Heart left ventricle (tissue), 13 donors: Measurements from ENCODE around the gene CDH3.

ENCODE experiments used
- CTCF ChIP-seq, 12 donors: fragments of 200-600 bp; sonication (generic) in 4 of 12; IDR thresholded peaks; one replicate each; pipeline versions ENCODE4 v1.5.0 to v1.8.0; 2018 to 2022; ENCODE audit warnings: antibody characterized with exemption in 12 of 12, mild to moderate bottlenecking in 5 of 12
- POLR2A ChIP-seq, 2 donors: fragments of 450-650 bp; IDR thresholded peaks; one replicate each; pipeline ENCODE4 v1.6.1; 2017; ENCODE audit warnings: antibody characterized with exemption in 2 of 2, mild to moderate bottlenecking in 2 of 2, moderate library complexity in 2 of 2
- donor health status: ischemic (EF 13 %, LVEDD 7.1; RV severe dilation, severe dysfunction).
- donor health status: DM: no; HTN: yes; CAD: no.
- donor health status: DM: no; HTN: no; CAD: no.
- donor health status: ischemic (EF 25% LVEDD 6.9; RV normal size, moderate dysfunction).
- donor health status: ischemic (EF 25% LVEDD 5.7; RV mildly dilated, moderate dysfunction).
- donor health status: ischemic (EF 35%, LVEDD 5.7; RV mildly dilated, moderate dysfunction).
- donor health status: nonischemic (EF 11% LVEDD 7.7; RV severe dilation, severe dysfunction).
- donor health status: DM: yes; HTN: yes; CAD: no.
- donor health status: PGD.
- donor health status: ischemic (EF 29% LVEDD 5.4; RV normal size, mild dysfunction).
- donor health status: nonischemic (EF 23%, LVEDD 6.1; RV moderate dilation, normal function).

GRCh38 chr16:68715471-68715870 lies 70.4 kb downstream of the CDH3 start:
- TF ChIP-seq POLR2A (IDR thresholded peaks at IDR 0.05) (no peak), CTCF (IDR thresholded peaks at IDR 0.05) (no peak)
